Measurements from ENCODE around the gene TRPV6. TPM values are rescaled to one million over a fixed set of nuclear protein-coding genes. Genes with fewer than 3 reads are reported as not detected.

TRPV6 gene
- total and polyA plus RNA-seq, 2 experiments from 2014 or later: not detected

- no peaks in the 10 kb centered on the region for H3K4me1 ChIP-seq (ENCODE audit: insufficient read depth)
- no peak overlapping the region for H3K27ac ChIP-seq
- H3K27me3 ChIP-seq (replicated peaks; ENCODE audit: insufficient read depth): peaks cover 7% of the 10 kb centered on the region
- H3K9me2 ChIP-seq (ENCODE audit: insufficient read depth): no peaks in the 10 kb centered on the region
- H3K9me3 ChIP-seq (ENCODE audit: low read depth): no peaks in the 10 kb centered on the region
- TF ChIP-seq EZH2 (IDR thresholded peaks at IDR 0.05; ENCODE audit: insufficient read depth, poor library complexity, severe bottlenecking) (no peak), EZH2phosphoT487 (IDR thresholded peaks at IDR 0.05; ENCODE audit: insufficient read depth, low read depth) (no peak)
- H2AFZ ChIP-seq: no peak overlapping the region
- H3K4me2 ChIP-seq (ENCODE audit: unreplicated experiment): no peak overlapping the region
- no peaks in the 10 kb centered on the region for H3F3A ChIP-seq (ENCODE audit: insufficient read depth)
- H3K9ac ChIP-seq: no peak overlapping the region
- DNase-seq: no peak
- H3K79me2 ChIP-seq (ENCODE audit: insufficient read depth): no peaks in the 10 kb centered on the region
- H3K36me3 ChIP-seq (ENCODE audit: low read depth): no peaks in the 10 kb centered on the region
- H4K20me1 ChIP-seq (ENCODE audit: insufficient read depth): no peaks in the 10 kb centered on the region
- WGBS, 2 experiments (ENCODE audit: low coverage in 1 of 2, low lambda C conversion rate in 2 of 2, missing lambda C conversion rate in 2 of 2): 36 to 45% methylated on average over 3 of the region's 3 CpGs
- H3K4me3 ChIP-seq: no peak overlapping the region
- in situ Hi-C loops (cut with MboI): no loop called here
These were observed 10.6 kb upstream of the TRPV6 start for GRCh38 chr7:142896151-142896550.

- Histone ChIP-seq H3K27me3 (replicated peaks; ENCODE audit: insufficient read depth) (peaks cover 7% of the 10 kb centered on the region), H2AFZ (no peak overlapping the region), H3K27ac (no peak overlapping the region), H3F3A (ENCODE audit: insufficient read depth) (no peaks in the 10 kb centered on the region), H3K79me2 (ENCODE audit: insufficient read depth) (no peaks in the 10 kb centered on the region), H3K4me1 (ENCODE audit: insufficient read depth) (no peaks in the 10 kb centered on the region), H3K9ac (no peak overlapping the region), H4K20me1 (ENCODE audit: insufficient read depth) (no peaks in the 10 kb centered on the region), H3K36me3 (ENCODE audit: low read depth) (no peaks in the 10 kb centered on the region), H3K4me3 (no peak overlapping the region), H3K9me3 (ENCODE audit: low read depth) (no peaks in the 10 kb centered on the region), H3K4me2 (ENCODE audit: unreplicated experiment) (no peak overlapping the region), H3K9me2 (ENCODE audit: insufficient read depth) (no peaks in the 10 kb centered on the region)
- WGBS, 2 experiments (ENCODE audit: low coverage in 1 of 2, low lambda C conversion rate in 2 of 2, missing lambda C conversion rate in 2 of 2): 19 to 22% methylated on average over 6 of the region's 6 CpGs
- in situ Hi-C loops (cut with MboI): no loop called here
- TF ChIP-seq EZH2 (IDR thresholded peaks at IDR 0.05; ENCODE audit: insufficient read depth, poor library complexity, severe bottlenecking) (no peak), EZH2phosphoT487 (IDR thresholded peaks at IDR 0.05; ENCODE audit: insufficient read depth, low read depth) (no peak)
- DNase-seq: no peak
These were observed 9.5 kb upstream of the TRPV6 start for GRCh38 chr7:142894985-142895593.

GRCh38 chr7:142894112-142894984 lies 8.8 kb upstream of the TRPV6 start:
- peaks cover 7% of the 10 kb centered on the region for H3K27me3 ChIP-seq (replicated peaks; ENCODE audit: insufficient read depth)
- no peaks in the 10 kb centered on the region for H4K20me1 ChIP-seq (ENCODE audit: insufficient read depth)
- H3K36me3 ChIP-seq (ENCODE audit: low read depth): no peaks in the 10 kb centered on the region
- no peaks in the 10 kb centered on the region for H3K79me2 ChIP-seq (ENCODE audit: insufficient read depth)
- H3K9me2 ChIP-seq (ENCODE audit: insufficient read depth): no peaks in the 10 kb centered on the region
- no peak overlapping the region for H3K4me2 ChIP-seq (ENCODE audit: unreplicated experiment)
- TF ChIP-seq EZH2phosphoT487 (IDR thresholded peaks at IDR 0.05; ENCODE audit: insufficient read depth, low read depth): no peak
- no peak for TF ChIP-seq EZH2 (IDR thresholded peaks at IDR 0.05; ENCODE audit: insufficient read depth, poor library complexity, severe bottlenecking)
- no peak for DNase-seq
- no peaks in the 10 kb centered on the region for H3F3A ChIP-seq (ENCODE audit: insufficient read depth)
- no peak overlapping the region for H3K4me3 ChIP-seq
- WGBS, 2 experiments (ENCODE audit: low coverage in 1 of 2, low lambda C conversion rate in 2 of 2, missing lambda C conversion rate in 2 of 2): 18 to 26% methylated on average over 12 of the region's 12 CpGs
- H3K4me1 ChIP-seq (ENCODE audit: insufficient read depth): no peaks in the 10 kb centered on the region
- H3K9ac ChIP-seq: no peak overlapping the region
- in situ Hi-C loops (cut with MboI): no loop called here
- no peak overlapping the region for H2AFZ ChIP-seq
- H3K27ac ChIP-seq: no peak overlapping the region
- H3K9me3 ChIP-seq (ENCODE audit: low read depth): no peaks in the 10 kb centered on the region

GRCh38 chr7:142892951-142893350 lies 7.4 kb upstream of the TRPV6 start:
- Histone ChIP-seq H3K9me2 (ENCODE audit: insufficient read depth) (no peaks in the 10 kb centered on the region), H3F3A (ENCODE audit: insufficient read depth) (no peaks in the 10 kb centered on the region), H3K36me3 (ENCODE audit: low read depth) (no peaks in the 10 kb centered on the region), H3K79me2 (ENCODE audit: insufficient read depth) (no peaks in the 10 kb centered on the region), H3K4me3 (no peak overlapping the region), H3K27ac (no peak overlapping the region), H3K4me2 (ENCODE audit: unreplicated experiment) (no peak overlapping the region), H3K27me3 (replicated peaks; ENCODE audit: insufficient read depth) (peaks cover 7% of the 10 kb centered on the region), H3K4me1 (ENCODE audit: insufficient read depth) (no peaks in the 10 kb centered on the region), H3K9me3 (ENCODE audit: low read depth) (no peaks in the 10 kb centered on the region), H4K20me1 (ENCODE audit: insufficient read depth) (no peaks in the 10 kb centered on the region), H3K9ac (no peak overlapping the region), H2AFZ (no peak overlapping the region)
- TF ChIP-seq EZH2phosphoT487 (IDR thresholded peaks at IDR 0.05; ENCODE audit: insufficient read depth, low read depth): no peak
- TF ChIP-seq EZH2 (IDR thresholded peaks at IDR 0.05; ENCODE audit: insufficient read depth, poor library complexity, severe bottlenecking): no peak
- WGBS, 2 experiments (ENCODE audit: low coverage in 1 of 2, low lambda C conversion rate in 2 of 2, missing lambda C conversion rate in 2 of 2): 37 to 39% methylated on average over 5 of the region's 5 CpGs
- no peak for DNase-seq
- in situ Hi-C loops (cut with MboI): no loop called here

All from GM23248 (cell line).